CD4-positive, alpha-beta memory T cell (primary cell): ENCODE results near the gene ANKRD33. TPM values are rescaled to one million over a fixed set of nuclear protein-coding genes. Genes with fewer than 3 reads are reported as not detected.

Source experiments
- CTCF ChIA-PET: fragments of 350-600 bp; sonication (Branson Sonifier 250); formaldehyde crosslinking; loops from one replicate; lab custom pipeline; 2021; ENCODE audit warnings: inconsistent platforms; ENCODE audit not compliant: partially characterized antibody; lab: Charles Lee
- POLR2A ChIA-PET: fragments of 350-600 bp; sonication (Branson Sonifier 250); formaldehyde crosslinking; loops from one replicate; lab custom pipeline; 2021; ENCODE audit not compliant: partially characterized antibody; lab: Charles Lee
- DNase-seq, 5 donors: peaks; one replicate each; pipeline versions ENCODE4 v3.0.0 to v3.0.0-alpha.2; 2020 to 2022; ENCODE audit warnings: mixed read lengths in 1 of 5
- H3K27ac ChIP-seq: one replicate; pipeline ENCODE4 v1.7.0; 2013; ENCODE audit warnings: low read depth, low read length
- H3K27me3 ChIP-seq: 2 replicates; pipeline ENCODE4 v1.7.0; 2013; ENCODE audit warnings: mild to moderate bottlenecking, low read length, moderate library complexity; ENCODE audit not compliant: insufficient read depth
- H3K36me3 ChIP-seq: 2 replicates; pipeline ENCODE4 v1.7.0; 2013; ENCODE audit warnings: mild to moderate bottlenecking, low read length, moderate library complexity; ENCODE audit not compliant: insufficient read depth
- H3K4me1 ChIP-seq: 2 replicates; pipeline ENCODE4 v1.7.0; 2013; ENCODE audit warnings: mild to moderate bottlenecking, low read length, moderate library complexity; ENCODE audit not compliant: insufficient read depth
- H3K4me3 ChIP-seq, 2 donors: one replicate each; pipeline ENCODE4 v1.7.0; 2013; ENCODE audit warnings: low read length in 2 of 2, mild to moderate bottlenecking in 1 of 2
- H3K9me3 ChIP-seq, 2 donors: one replicate each; pipeline ENCODE4 v1.7.0; 2013; ENCODE audit warnings: low read length in 2 of 2, control low read depth in 1 of 2; ENCODE audit not compliant: control insufficient read depth in 1 of 2
- H3K27ac Mint-ChIP-seq, 7 donors: one replicate each; pipeline ENCODE4 v1.8.0; 2020 to 2021; ENCODE audit warnings: mixed read lengths in 7 of 7, mild to moderate bottlenecking in 6 of 7, inconsistent platforms in 3 of 7, moderate library complexity in 3 of 7
- H3K27me3 Mint-ChIP-seq, 2 donors: one replicate each; pipeline ENCODE4 v1.8.0; 2020 to 2021; ENCODE audit warnings: mixed read lengths in 2 of 2
- H3K36me3 Mint-ChIP-seq, 2 donors: one replicate each; pipeline ENCODE4 v1.8.0; 2020 to 2021; ENCODE audit warnings: mixed read lengths in 2 of 2, inconsistent platforms in 1 of 2, mild to moderate bottlenecking in 1 of 2
- H3K4me1 Mint-ChIP-seq, 4 donors: one replicate each; pipeline ENCODE4 v1.8.0; 2020 to 2021; ENCODE audit warnings: mixed read lengths in 4 of 4, mild to moderate bottlenecking in 1 of 4
- H3K4me3 Mint-ChIP-seq, 8 donors: one replicate each; pipeline ENCODE4 v1.8.0; 2020 to 2021; ENCODE audit warnings: mixed read lengths in 8 of 8, mild to moderate bottlenecking in 7 of 8, moderate library complexity in 6 of 8, inconsistent platforms in 3 of 8
- H3K9me3 Mint-ChIP-seq, 8 donors: one replicate each; pipeline ENCODE4 v1.8.0; 2020 to 2021; ENCODE audit warnings: mixed read lengths in 8 of 8, mild to moderate bottlenecking in 5 of 8, inconsistent platforms in 3 of 8, moderate library complexity in 1 of 8
- intact Hi-C: fragments of 100-400 bp; cut with micrococcal nuclease; formaldehyde crosslinking; loops from one replicate; pipeline ENCODE4 v1.15.1; 2023
- polyA plus RNA-seq, 2 donors: library from polyadenylated mRNA; unstranded; fragments of 300-500 nt; fragmentation: Illumina TruSeq; gene quantifications; one replicate each; pipeline ENCODE4 v1.2.3, GENCODE V29; 2021
- total RNA-seq, 2 experiments: library from RNA; stranded (reverse); gene quantifications; one replicate each; pipeline ENCODE4 v1.2.3, GENCODE V29; 2021

The ANKRD33 gene
- total and polyA plus RNA-seq, 4 experiments from 2014 or later, result not detected

GRCh38 chr12:51889216-51890132, 1.6 kb downstream of the ANKRD33 start:
- Histone ChIP-seq H3K36me3 (no peaks in the 10 kb centered on the region), H3K4me3 (no peak overlapping the region), H3K27me3 (no peaks in the 10 kb centered on the region), H3K9me3 (no peaks in the 10 kb centered on the region), H3K27ac (no peak overlapping the region), H3K4me1 (peaks cover 14% of the 10 kb centered on the region)
- peaks cover 0 to 3% (median 0%) of the 10 kb centered on the region in 8 donors for H3K9me3 Mint-ChIP-seq
- H3K4me1 Mint-ChIP-seq, result peaks cover 7 to 17% (median 11%) of the 10 kb centered on the region in 4 donors
- H3K27me3 Mint-ChIP-seq, result peaks cover 0 to 11% of the 10 kb centered on the region in 2 donors
- DNase-seq, result no peak
- H3K4me3 Mint-ChIP-seq, result no peak overlapping the region
- no peak overlapping the region for H3K27ac Mint-ChIP-seq
- intact Hi-C loops, result no loop called here
- H3K36me3 Mint-ChIP-seq, result no peaks in the 10 kb centered on the region
- ChIA-PET CTCF (interaction anchor here (1.3 kb wide), 1 partner anchor 136 kb away, joined by 4 read pairs; no protein-coding TSS in a partner anchor), POLR2A (interaction anchor here (0.5 kb wide), 1 partner anchor 110 kb away, joined by 4 read pairs; no protein-coding TSS in a partner anchor)

GRCh38 chr12:51890133-51890464, 2.2 kb downstream of the ANKRD33 start:
- POLR2A ChIA-PET, result interaction anchor here (0.5 kb wide), 1 partner anchor 111 kb away, joined by 4 read pairs; no protein-coding TSS in a partner anchor
- no peak overlapping the region for H3K4me3 ChIP-seq
- H3K4me1 ChIP-seq, result peaks cover 14% of the 10 kb centered on the region
- H3K9me3 ChIP-seq, result no peaks in the 10 kb centered on the region
- H3K9me3 Mint-ChIP-seq, result peaks cover 0 to 3% (median 0%) of the 10 kb centered on the region in 8 donors
- H3K27me3 Mint-ChIP-seq, result peaks cover 2 to 11% of the 10 kb centered on the region in 2 donors
- no peak overlapping the region for H3K27ac ChIP-seq
- no peaks in the 10 kb centered on the region for H3K36me3 ChIP-seq
- no peak overlapping the region for H3K4me3 Mint-ChIP-seq
- peaks cover 7 to 14% (median 10%) of the 10 kb centered on the region in 4 donors for H3K4me1 Mint-ChIP-seq
- no peak for DNase-seq
- intact Hi-C loops, result no loop called here
- no peaks in the 10 kb centered on the region for H3K36me3 Mint-ChIP-seq
- H3K27ac Mint-ChIP-seq, result no peak overlapping the region
- no peaks in the 10 kb centered on the region for H3K27me3 ChIP-seq
- CTCF ChIA-PET, result interaction anchor here (1.3 kb wide), 1 partner anchor 135 kb away, joined by 4 read pairs; no protein-coding TSS in a partner anchor

GRCh38 chr12:51890511-51891171, 2.7 kb downstream of the ANKRD33 start:
- Mint-ChIP-seq H3K9me3 (peaks cover 0 to 3% (median 0%) of the 10 kb centered on the region in 8 donors), H3K27me3 (peaks cover 2 to 11% of the 10 kb centered on the region in 2 donors), H3K4me1 (peaks cover 6 to 8% (median 7%) of the 10 kb centered on the region in 4 donors), H3K4me3 (no peak overlapping the region), H3K36me3 (no peaks in the 10 kb centered on the region), H3K27ac (no peak overlapping the region)
- Histone ChIP-seq H3K27ac (no peak overlapping the region), H3K4me1 (peaks cover 10% of the 10 kb centered on the region), H3K27me3 (no peaks in the 10 kb centered on the region), H3K4me3 (no peak overlapping the region), H3K9me3 (no peaks in the 10 kb centered on the region), H3K36me3 (no peaks in the 10 kb centered on the region)
- no peak for DNase-seq
- ChIA-PET POLR2A (no interaction called here), CTCF (interaction anchor here (0.8 to 1.2 kb wide), 2 partner anchors 15 to 132 kb away, joined by 3 read pairs; no protein-coding TSS in a partner anchor)
- intact Hi-C loops, result no loop called here

GRCh38 chr12:51891843-51892242, 3.9 kb downstream of the ANKRD33 start:
- no peaks in the 10 kb centered on the region for H3K9me3 ChIP-seq
- ChIA-PET CTCF (interaction anchor here (0.9 kb wide), 1 partner anchor 83 kb away, joined by 3 read pairs; no protein-coding TSS in a partner anchor), POLR2A (no interaction called here)
- H3K4me1 Mint-ChIP-seq, result no peaks in the 10 kb centered on the region
- no peaks in the 10 kb centered on the region for H3K4me1 ChIP-seq
- H3K27ac ChIP-seq, result no peak overlapping the region
- H3K36me3 ChIP-seq, result no peaks in the 10 kb centered on the region
- no peak overlapping the region for H3K4me3 ChIP-seq
- H3K27ac Mint-ChIP-seq, result no peak overlapping the region
- H3K27me3 Mint-ChIP-seq, result peaks cover 2 to 18% of the 10 kb centered on the region in 2 donors
- H3K9me3 Mint-ChIP-seq, result no peaks in the 10 kb centered on the region
- intact Hi-C loops, result no loop called here
- no peak overlapping the region for H3K4me3 Mint-ChIP-seq
- peak in 1 of 5 donors; percentile 12 for DNase-seq
- no peaks in the 10 kb centered on the region for H3K27me3 ChIP-seq
- H3K36me3 Mint-ChIP-seq, result no peaks in the 10 kb centered on the region

GRCh38 chr12:51893786-51894185, 5.9 kb downstream of the ANKRD33 start:
- POLR2A ChIA-PET, result no interaction called here

GRCh38 chr12:51895378-51896135, 7.7 kb downstream of the ANKRD33 start:
- Mint-ChIP-seq H3K9me3 (peaks cover 0 to 2% (median 0%) of the 10 kb centered on the region in 8 donors), H3K27ac (no peak overlapping the region), H3K4me1 (no peaks in the 10 kb centered on the region), H3K27me3 (peaks cover 2 to 21% of the 10 kb centered on the region in 2 donors), H3K36me3 (no peaks in the 10 kb centered on the region), H3K4me3 (no peak overlapping the region)
- no peak overlapping the region for H3K27ac ChIP-seq
- no peaks in the 10 kb centered on the region for H3K36me3 ChIP-seq
- no peak for DNase-seq
- CTCF ChIA-PET, result interaction anchor here (1.0 kb wide), 1 partner anchor 15 kb away, joined by 3 read pairs; no protein-coding TSS in a partner anchor
- POLR2A ChIA-PET, result no interaction called here
- no peaks in the 10 kb centered on the region for H3K9me3 ChIP-seq
- no peaks in the 10 kb centered on the region for H3K27me3 ChIP-seq
- no peak overlapping the region for H3K4me3 ChIP-seq
- no peaks in the 10 kb centered on the region for H3K4me1 ChIP-seq
- intact Hi-C loops, result no loop called here

More at GRCh38 chr12:51893786-51894185, 5.9 kb downstream of the ANKRD33 start:
- no peaks in the 10 kb centered on the region for H3K4me1 Mint-ChIP-seq
- peaks cover 2 to 21% of the 10 kb centered on the region in 2 donors for H3K27me3 Mint-ChIP-seq
- CTCF ChIA-PET, result interaction anchor here (0.9 to 1.6 kb wide), 2 partner anchors 20 to 30 kb away, joined by 3 to 5 read pairs; no protein-coding TSS in a partner anchor
- H3K9me3 Mint-ChIP-seq, result peaks cover 0 to under 1% (median 0%) of the 10 kb centered on the region in 8 donors
- Histone ChIP-seq H3K4me3 (no peak overlapping the region), H3K36me3 (no peaks in the 10 kb centered on the region), H3K27me3 (no peaks in the 10 kb centered on the region), H3K27ac (no peak overlapping the region), H3K9me3 (no peaks in the 10 kb centered on the region), H3K4me1 (no peaks in the 10 kb centered on the region)
- no peak overlapping the region for H3K4me3 Mint-ChIP-seq
- H3K36me3 Mint-ChIP-seq, result no peaks in the 10 kb centered on the region
- H3K27ac Mint-ChIP-seq, result no peak overlapping the region
- DNase-seq, result no peak
- intact Hi-C loops, result no loop called here
